Measurements from ENCODE around the gene ARHGAP35.

Gene ARHGAP35

GRCh38 chr19:46872967-46873366 is 12.2 kb downstream of the ARHGAP35 start:
- ChIA-PET POLR2A (no interaction called here), CTCF (interaction anchor here (0.8 kb wide), 1 partner anchor 12 kb away, joined by 4 read pairs; no protein-coding TSS in a partner anchor)
- no peak for DNase-seq (ENCODE audit: extremely low spot score)

GRCh38 chr19:46875234-46875633 is 14.4 kb downstream of the ARHGAP35 start:
- CTCF ChIA-PET = no interaction called here
- POLR2A ChIA-PET = no interaction called here
- no peak for DNase-seq (ENCODE audit: extremely low spot score)
- TF ChIP-seq L3MBTL2 (conservative IDR thresholded peaks at IDR 0.05) = no peak
- TF ChIP-seq LEF1 (IDR thresholded peaks at IDR 0.05; ENCODE audit: borderline replicate concordance) = no peak
- TF ChIP-seq TARDBP (IDR thresholded peaks at IDR 0.05) = no peak
- TF ChIP-seq FOXK2 (IDR thresholded peaks at IDR 0.05) = no peak
- no peak for TF ChIP-seq HDGF (IDR thresholded peaks at IDR 0.05; ENCODE audit: borderline replicate concordance)
- TF ChIP-seq SUZ12 (IDR thresholded peaks at IDR 0.05) = no peak
- no peak for TF ChIP-seq FOXM1 (IDR thresholded peaks at IDR 0.05; ENCODE audit: borderline replicate concordance)
- no peak for TF ChIP-seq PKNOX1 (IDR thresholded peaks at IDR 0.05)

More at GRCh38 chr19:46872967-46873366, 12.2 kb downstream of the ARHGAP35 start:
- TF ChIP-seq BHLHE40 (IDR thresholded peaks at IDR 0.05; ENCODE audit: borderline replicate concordance) (no peak), FOXM1 (IDR thresholded peaks at IDR 0.05; ENCODE audit: borderline replicate concordance) (no peak), TARDBP (IDR thresholded peaks at IDR 0.05) (no peak), ELF4 (IDR thresholded peaks at IDR 0.05) (no peak), ZNF384 (IDR thresholded peaks at IDR 0.05) (no peak), HDGF (IDR thresholded peaks at IDR 0.05; ENCODE audit: borderline replicate concordance) (no peak), L3MBTL2 (conservative IDR thresholded peaks at IDR 0.05) (no peak), SUZ12 (IDR thresholded peaks at IDR 0.05) (no peak), SP1 (IDR thresholded peaks at IDR 0.05) (no peak), CTBP1 (IDR thresholded peaks at IDR 0.05; ENCODE audit: borderline replicate concordance) (no peak), FOXA1 (IDR thresholded peaks at IDR 0.05) (no peak), FOXK2 (IDR thresholded peaks at IDR 0.05) (no peak), ARNT (IDR thresholded peaks at IDR 0.05) (no peak)

DNA sequence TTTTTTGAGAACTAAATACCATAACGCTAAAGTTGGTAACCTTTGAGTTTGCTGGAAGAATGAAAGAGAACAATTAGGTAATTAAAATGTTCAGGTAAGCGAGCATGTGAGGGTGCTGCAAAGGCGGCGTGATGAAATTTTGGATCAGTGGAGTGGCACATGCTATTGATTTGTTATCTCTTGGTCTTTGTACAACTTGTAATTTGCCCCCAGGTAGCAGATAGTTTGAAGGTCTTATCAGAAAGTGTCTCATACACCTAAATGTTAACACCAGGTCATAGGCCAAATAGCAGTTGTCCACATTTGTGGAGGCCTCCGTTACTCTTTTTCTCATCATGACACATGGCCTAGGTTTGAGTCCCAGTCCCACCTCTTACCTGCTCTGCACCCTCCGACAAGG is 14.9 kb downstream of the ARHGAP35 start:
- ChIA-PET POLR2A (no interaction called here), CTCF (no interaction called here)
- TF ChIP-seq BHLHE40 (IDR thresholded peaks at IDR 0.05; ENCODE audit: borderline replicate concordance) (no peak), SP1 (IDR thresholded peaks at IDR 0.05) (no peak), ZNF384 (IDR thresholded peaks at IDR 0.05) (no peak), HDGF (IDR thresholded peaks at IDR 0.05; ENCODE audit: borderline replicate concordance) (no peak), FOXM1 (IDR thresholded peaks at IDR 0.05; ENCODE audit: borderline replicate concordance) (no peak), FOXA1 (IDR thresholded peaks at IDR 0.05) (no peak), LEF1 (IDR thresholded peaks at IDR 0.05; ENCODE audit: borderline replicate concordance) (no peak), TARDBP (IDR thresholded peaks at IDR 0.05) (no peak), FOXK2 (IDR thresholded peaks at IDR 0.05) (no peak), L3MBTL2 (conservative IDR thresholded peaks at IDR 0.05) (no peak), ELF4 (IDR thresholded peaks at IDR 0.05) (no peak)
- no peak for DNase-seq (ENCODE audit: extremely low spot score)

DNA sequence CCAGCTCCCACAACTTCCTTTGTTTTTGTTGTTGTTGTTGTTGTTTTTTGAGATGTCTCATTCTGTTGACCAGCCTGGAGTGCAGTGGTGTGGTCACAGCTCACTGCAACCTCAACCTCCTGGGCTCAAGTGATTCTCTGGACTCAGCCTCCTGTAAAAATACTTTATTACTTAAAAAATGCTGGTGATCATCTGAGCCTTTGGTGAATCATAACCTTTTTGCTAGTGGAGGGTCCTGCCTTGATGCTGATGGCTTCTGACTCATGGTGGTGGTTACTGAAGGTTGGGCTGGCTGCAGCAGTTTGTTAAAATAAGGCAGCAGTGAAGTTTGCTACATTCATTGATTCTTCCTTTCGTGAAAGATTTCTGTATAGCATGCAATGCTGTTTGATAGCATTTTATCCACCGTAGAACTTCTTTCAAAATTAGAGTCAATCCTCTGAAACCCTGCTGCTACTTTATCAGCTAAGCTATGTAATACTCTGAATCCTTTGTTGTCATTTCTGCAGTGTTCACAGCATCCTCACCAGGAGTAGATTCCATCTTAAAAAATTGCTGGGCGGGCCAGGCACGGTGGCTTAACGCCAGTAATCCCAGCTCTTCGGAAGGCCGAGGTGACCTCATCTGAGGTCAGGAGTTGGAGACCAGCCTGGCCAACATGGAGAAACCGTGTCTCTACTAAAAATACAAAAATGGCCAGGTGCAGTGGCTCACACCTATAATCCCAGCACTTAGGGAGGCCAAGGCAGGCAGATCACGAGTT is 18.0 kb downstream of the ARHGAP35 start:
- ChIA-PET CTCF (no interaction called here), POLR2A (interaction anchor here (1.1 kb wide), 1 partner anchor 10 kb away, joined by 3 read pairs; no protein-coding TSS in a partner anchor)
- DNase-seq (ENCODE audit: extremely low spot score) = no peak
- TF ChIP-seq PKNOX1 (IDR thresholded peaks at IDR 0.05) (no peak), NFRKB (IDR thresholded peaks at IDR 0.05) (no peak), SUZ12 (IDR thresholded peaks at IDR 0.05) (no peak), ZNF384 (IDR thresholded peaks at IDR 0.05) (no peak), FOXA1 (IDR thresholded peaks at IDR 0.05) (no peak), TARDBP (IDR thresholded peaks at IDR 0.05) (no peak), FOXM1 (IDR thresholded peaks at IDR 0.05; ENCODE audit: borderline replicate concordance) (no peak), FOXK2 (IDR thresholded peaks at IDR 0.05) (no peak), LEF1 (IDR thresholded peaks at IDR 0.05; ENCODE audit: borderline replicate concordance) (no peak), ARNT (IDR thresholded peaks at IDR 0.05) (no peak), ELF4 (IDR thresholded peaks at IDR 0.05) (no peak), CTBP1 (IDR thresholded peaks at IDR 0.05; ENCODE audit: borderline replicate concordance) (no peak), HDGF (IDR thresholded peaks at IDR 0.05; ENCODE audit: borderline replicate concordance) (no peak), L3MBTL2 (conservative IDR thresholded peaks at IDR 0.05) (no peak), SP1 (IDR thresholded peaks at IDR 0.05) (no peak), BHLHE40 (IDR thresholded peaks at IDR 0.05; ENCODE audit: borderline replicate concordance) (no peak)

- POLR2A ChIA-PET = interaction anchor here (1.1 kb wide), 1 partner anchor 19 kb away, joined by 3 read pairs; no protein-coding TSS in a partner anchor
- no peak for TF ChIP-seq BHLHE40 (IDR thresholded peaks at IDR 0.05; ENCODE audit: borderline replicate concordance)
- no peak for TF ChIP-seq ARNT (IDR thresholded peaks at IDR 0.05)
- TF ChIP-seq ELF4 (IDR thresholded peaks at IDR 0.05) = no peak
- no peak for TF ChIP-seq L3MBTL2 (conservative IDR thresholded peaks at IDR 0.05)
- no peak for TF ChIP-seq SUZ12 (IDR thresholded peaks at IDR 0.05)
- no peak for TF ChIP-seq ZNF384 (IDR thresholded peaks at IDR 0.05)
- no peak for TF ChIP-seq NFRKB (IDR thresholded peaks at IDR 0.05)
- no peak for TF ChIP-seq FOXM1 (IDR thresholded peaks at IDR 0.05; ENCODE audit: borderline replicate concordance)
- TF ChIP-seq FOXA1 (IDR thresholded peaks at IDR 0.05) = no peak
- no peak for TF ChIP-seq FOXK2 (IDR thresholded peaks at IDR 0.05)
- TF ChIP-seq SP1 (IDR thresholded peaks at IDR 0.05) = no peak
- no peak for TF ChIP-seq PKNOX1 (IDR thresholded peaks at IDR 0.05)
- TF ChIP-seq CTBP1 (IDR thresholded peaks at IDR 0.05; ENCODE audit: borderline replicate concordance) = no peak
- TF ChIP-seq TARDBP (IDR thresholded peaks at IDR 0.05) = no peak
- no peak for TF ChIP-seq LEF1 (IDR thresholded peaks at IDR 0.05; ENCODE audit: borderline replicate concordance)
- DNase-seq (ENCODE audit: extremely low spot score) = no peak
- CTCF ChIA-PET = no interaction called here
Measured at GRCh38 chr19:46880431-46880830, 19.6 kb downstream of the ARHGAP35 start.
